ENCODE data around the gene BIRC2.

BIRC2 gene

DNA sequence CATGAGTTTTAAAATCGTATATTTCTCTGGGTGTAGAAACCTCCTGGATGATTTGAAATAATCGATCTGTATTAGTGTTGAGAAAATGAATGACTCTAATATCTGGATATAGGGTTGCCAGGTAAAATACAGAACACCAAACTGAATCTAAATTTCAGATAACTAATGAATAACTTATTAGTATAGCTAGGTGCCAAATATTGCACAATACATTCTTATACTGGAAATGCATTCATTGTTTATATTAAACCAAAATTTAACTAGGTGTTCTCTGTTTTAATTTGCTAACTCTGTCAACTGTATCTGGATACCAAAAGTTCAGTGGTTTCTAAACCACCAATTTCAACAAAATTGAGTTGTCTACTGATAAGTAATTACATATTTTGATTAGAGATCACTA is 32.2 kb upstream of the BIRC2 start:
- ChIA-PET CTCF (interaction anchor here (0.7 kb wide), 1 partner anchor 10 kb away, joined by 4 read pairs; no protein-coding TSS in a partner anchor), POLR2A (ENCODE audit: low non-redundant PET) (no interaction called here)
- TF ChIP-seq, protein P1, sequence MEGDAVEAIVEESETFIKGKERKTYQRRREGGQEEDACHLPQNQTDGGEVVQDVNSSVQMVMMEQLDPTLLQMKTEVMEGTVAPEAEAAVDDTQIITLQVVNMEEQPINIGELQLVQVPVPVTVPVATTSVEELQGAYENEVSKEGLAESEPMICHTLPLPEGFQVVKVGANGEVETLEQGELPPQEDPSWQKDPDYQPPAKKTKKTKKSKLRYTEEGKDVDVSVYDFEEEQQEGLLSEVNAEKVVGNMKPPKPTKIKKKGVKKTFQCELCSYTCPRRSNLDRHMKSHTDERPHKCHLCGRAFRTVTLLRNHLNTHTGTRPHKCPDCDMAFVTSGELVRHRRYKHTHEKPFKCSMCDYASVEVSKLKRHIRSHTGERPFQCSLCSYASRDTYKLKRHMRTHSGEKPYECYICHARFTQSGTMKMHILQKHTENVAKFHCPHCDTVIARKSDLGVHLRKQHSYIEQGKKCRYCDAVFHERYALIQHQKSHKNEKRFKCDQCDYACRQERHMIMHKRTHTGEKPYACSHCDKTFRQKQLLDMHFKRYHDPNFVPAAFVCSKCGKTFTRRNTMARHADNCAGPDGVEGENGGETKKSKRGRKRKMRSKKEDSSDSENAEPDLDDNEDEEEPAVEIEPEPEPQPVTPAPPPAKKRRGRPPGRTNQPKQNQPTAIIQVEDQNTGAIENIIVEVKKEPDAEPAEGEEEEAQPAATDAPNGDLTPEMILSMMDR (conservative IDR thresholded peaks at IDR 0.05; ENCODE audit: low read depth) = no peak
- H3K27ac ChIP-seq = no peak overlapping the region
- DNase-seq (ENCODE audit: low spot score) = no peak

DNA sequence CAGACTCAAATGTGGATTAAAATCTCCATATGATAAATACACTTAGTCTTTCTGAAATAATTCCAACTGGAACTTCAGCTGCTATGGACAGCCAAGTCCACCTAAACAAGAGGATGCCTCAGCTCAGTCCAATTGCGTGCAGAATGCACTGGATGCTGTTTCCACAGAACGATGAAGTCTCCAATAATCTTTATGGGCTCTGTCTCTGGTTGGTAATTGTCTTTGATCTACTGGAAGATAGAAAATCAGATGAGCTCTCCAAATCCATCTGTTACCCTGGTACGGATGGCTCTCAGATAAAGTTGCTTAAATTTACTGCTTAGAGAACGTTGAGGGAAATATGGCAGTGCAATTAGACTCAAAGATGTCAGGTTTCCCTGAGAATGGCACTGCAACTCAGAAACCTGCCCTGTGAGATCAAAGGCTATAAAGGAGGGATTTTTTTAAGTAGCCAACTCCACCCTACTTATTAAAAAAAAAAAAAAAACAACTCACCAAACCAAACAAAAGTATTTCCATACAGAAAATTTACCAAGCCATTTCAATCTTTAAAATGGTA is 30.6 kb upstream of the BIRC2 start:
- H3K27ac ChIP-seq = no peak overlapping the region
- DNase-seq (ENCODE audit: low spot score) = no peak
- POLR2A ChIA-PET (ENCODE audit: low non-redundant PET) = no interaction called here
- TF ChIP-seq, protein P1 (conservative IDR thresholded peaks at IDR 0.05; ENCODE audit: low read depth) = no peak
- CTCF ChIA-PET = interaction anchor here (0.7 kb wide), 2 partner anchors 17 to 287 kb away, joined by 3 to 7 read pairs; no protein-coding TSS in a partner anchor

DNA sequence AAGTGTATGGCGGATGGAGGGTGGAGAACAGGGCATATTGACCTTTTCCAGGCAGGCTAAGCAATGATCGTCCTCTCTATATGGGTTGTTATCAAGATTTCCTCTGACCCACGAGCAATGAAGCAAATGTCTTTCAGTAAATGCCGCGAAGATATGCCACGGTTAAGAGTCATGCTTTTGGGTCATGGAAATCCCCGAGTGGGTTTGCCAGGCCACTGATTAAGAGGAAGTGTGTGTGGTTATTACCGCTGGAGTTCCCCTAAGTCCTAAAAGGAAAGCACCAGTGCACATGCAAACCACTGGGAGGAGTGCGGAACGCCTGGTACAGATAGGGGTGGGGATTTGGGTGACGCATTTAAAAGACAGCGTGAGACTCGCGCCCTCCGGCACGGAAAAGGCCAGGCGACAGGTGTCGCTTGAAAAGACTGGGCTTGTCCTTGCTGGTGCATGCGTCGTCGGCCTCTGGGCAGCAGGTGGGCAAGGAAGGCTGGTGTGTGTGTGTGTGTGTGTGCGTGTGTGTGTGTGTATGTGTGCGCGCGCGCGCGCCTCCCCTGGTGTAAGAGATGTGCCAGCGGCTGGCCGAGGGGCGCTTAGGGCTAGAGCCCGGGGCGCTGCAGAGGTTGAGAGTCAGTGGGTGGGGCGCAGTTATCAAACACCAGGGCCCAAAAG is 29.8 kb upstream of the BIRC2 start, which contains the start of gene BIRC3:
BIRC3 (plus strand) TSS at position 386 of the 669 bp plus-strand sequence. CDS start 7,026 bp downstream, outside the sequence.
- H3K27ac ChIP-seq = peak within 1 kb of the TSS; percentile 78
- TF ChIP-seq, protein P1 (conservative IDR thresholded peaks at IDR 0.05; ENCODE audit: low read depth) = peak; percentile 49
- POLR2A ChIA-PET (ENCODE audit: low non-redundant PET) = no interaction called here
- CTCF ChIA-PET = interaction anchor here (0.7 kb wide), 1 partner anchor 16 kb away, joined by 7 read pairs; no protein-coding TSS in a partner anchor
- peak; percentile 90 for DNase-seq (ENCODE audit: low spot score)

DNA sequence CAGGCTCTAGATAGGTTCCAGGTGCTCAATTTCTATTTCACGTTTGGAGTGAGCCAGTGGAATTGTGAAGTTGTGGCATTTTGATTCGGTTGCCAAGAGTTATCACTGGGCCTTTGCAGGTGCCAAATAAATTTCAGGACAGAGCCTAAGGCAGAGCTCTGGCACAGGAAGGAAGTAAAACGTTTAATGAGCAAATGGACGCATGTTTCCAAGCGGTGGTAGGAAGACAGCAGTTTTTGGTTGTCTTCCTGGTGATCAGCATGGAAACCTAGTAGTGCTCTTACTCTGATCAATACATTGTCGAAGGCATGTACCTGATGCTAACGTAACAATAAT is 29.3 kb upstream of the BIRC2 start:
- CTCF ChIA-PET = interaction anchor here (1.3 kb wide), 1 partner anchor 23 kb away, joined by 4 read pairs; no protein-coding TSS in a partner anchor
- POLR2A ChIA-PET (ENCODE audit: low non-redundant PET) = no interaction called here
- H3K27ac ChIP-seq = peak overlapping the region; percentile 78
- TF ChIP-seq, protein P1 (conservative IDR thresholded peaks at IDR 0.05; ENCODE audit: low read depth) = no peak
- DNase-seq (ENCODE audit: low spot score) = no peak

DNA sequence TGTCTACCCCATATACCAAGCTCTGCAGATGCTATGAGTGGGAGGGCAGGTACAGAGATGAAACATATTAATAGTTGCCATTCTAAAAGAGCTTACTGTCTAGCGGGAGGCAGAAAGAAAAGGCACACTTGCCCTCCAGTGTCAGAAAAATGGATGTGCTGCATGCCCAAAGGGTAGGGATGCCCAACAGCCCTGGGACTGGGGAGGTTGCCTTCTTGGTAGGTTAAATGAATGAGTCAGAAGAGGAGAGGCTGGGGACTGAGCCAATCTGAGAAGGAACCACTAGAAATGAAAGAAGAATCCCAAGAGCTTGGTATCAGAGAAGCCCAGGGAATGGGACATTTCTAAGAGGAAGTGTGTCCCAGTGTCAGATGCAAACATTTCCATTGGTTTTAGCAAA is 28.5 kb upstream of the BIRC2 start:
- H3K27ac ChIP-seq = no peak overlapping the region
- ChIA-PET POLR2A (ENCODE audit: low non-redundant PET) (no interaction called here), CTCF (interaction anchor here (1.3 kb wide), 1 partner anchor 23 kb away, joined by 4 read pairs; no protein-coding TSS in a partner anchor)
- DNase-seq (ENCODE audit: low spot score) = no peak
- TF ChIP-seq, protein P1 (conservative IDR thresholded peaks at IDR 0.05; ENCODE audit: low read depth) = no peak

DNA sequence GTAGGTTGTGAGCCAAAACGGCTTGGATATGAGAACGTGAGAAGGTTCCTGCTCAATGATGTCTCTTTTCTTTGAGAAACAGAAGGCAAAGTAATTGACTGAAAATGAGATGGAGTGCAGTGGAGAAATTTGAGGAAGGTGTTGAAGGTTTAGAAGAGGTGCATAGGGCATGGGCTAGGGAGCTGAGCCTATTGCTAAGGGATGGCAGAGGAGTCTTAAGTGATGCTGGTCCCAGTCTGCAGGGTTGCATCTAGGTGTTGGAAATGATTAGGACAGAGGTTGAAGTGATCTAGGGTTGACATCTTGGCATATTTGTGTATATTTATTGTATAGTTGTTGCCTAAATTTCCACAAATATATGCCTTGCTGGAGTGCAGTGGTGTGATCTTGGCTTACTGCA is 27.5 kb upstream of the BIRC2 start:
- H3K27ac ChIP-seq = no peak overlapping the region
- no peak for DNase-seq (ENCODE audit: low spot score)
- TF ChIP-seq, protein P1 (conservative IDR thresholded peaks at IDR 0.05; ENCODE audit: low read depth) = no peak
- ChIA-PET POLR2A (ENCODE audit: low non-redundant PET) (no interaction called here), CTCF (no interaction called here)
